Right cardiac atrium (tissue), 5 donors: Measurements from ENCODE around the gene PECR. TPM values are rescaled to one million over a fixed set of nuclear protein-coding genes. Genes with fewer than 3 reads are reported as not detected.
"Not testable (repeated sequence)": the region's sequence is repeated elsewhere in the genome, so short reads cannot be mapped to it uniquely, and the experiment has no call there.

Source experiments
- ATAC-seq, 2 donors: fragments of 200-7000 bp; cut with Tn5 transposase; one replicate each; pipeline versions ENCODE4 v1.8.0 to v1.9.1; 2020; ENCODE audit warnings: moderate library complexity in 2 of 2, mild to moderate bottlenecking in 1 of 2
- DNase-seq, 3 donors: peaks; one replicate each; pipeline ENCODE4 v3.0.0-alpha.2; 2020
- H3K27ac ChIP-seq: one replicate; pipeline ENCODE4 v1.5.1; 2013; ENCODE audit warnings: mild to moderate bottlenecking, low read length, control low read depth, moderate library complexity
- H3K27me3 ChIP-seq: one replicate; pipeline ENCODE4 v1.6.1; 2013; ENCODE audit not compliant: control insufficient read depth, insufficient read depth
- H3K4me1 ChIP-seq: one replicate; pipeline ENCODE4 v1.6.1; 2013; ENCODE audit warnings: low read length; ENCODE audit not compliant: control insufficient read depth, insufficient read depth
- H3K4me3 ChIP-seq: one replicate; pipeline ENCODE4 v1.5.1; 2013; ENCODE audit warnings: low read length, control low read depth
- H3K9me3 ChIP-seq: one replicate; pipeline ENCODE4 v1.6.1; 2013; ENCODE audit warnings: low read length; ENCODE audit not compliant: control insufficient read depth
- WGBS: extraction: QIAGEN DNeasy Blood & Tissue Kit; methylation state at CpG from one replicate; pipeline ENCODE4 v1.1.7; 2013; 5-methylcytosine and 5-hydroxymethylcytosine counted together
- intact Hi-C, 4 donors: fragments of 100-400 bp; cut with DNase I; formaldehyde crosslinking; loops; one replicate each; pipeline versions ENCODE4 v1.11.0 to v1.14.0; 2022 to 2023
- polyA plus RNA-seq: library from polyadenylated mRNA; stranded (reverse); fragments of 200-250 nt; gene quantifications from one replicate; pipeline ENCODE4 v1.2.3, GENCODE V29; 2013
- total RNA-seq, 4 donors: library from RNA; stranded (reverse); fragmentation: NEBNext Ultra II Directional; extraction: Animal tissue kit (Norgen Biotek cat#: 25700); gene quantifications; one replicate each; pipeline ENCODE4 v1.2.1, GENCODE V29; 2021
- donor health status: healthy with polysubstance abuse.
- donor health status: DM: no; HTN: yes; CAD: no.
- donor health status: DM: no; HTN: no; CAD: no.
- donor health status: DM: no; HTN: yes; CAD: no; lungs with severe emphysema.
- donor health status: DM: yes; HTN: yes; CAD: no.

PECR gene
- total and polyA plus RNA-seq, 5 donors = 2.9 to 7.9 (median 5.3) TPM

GRCh38 chr2:216082117-216082711 is 605 bp upstream of the PECR start:
- H3K27me3 ChIP-seq = no peaks in the 10 kb centered on the region
- DNase-seq (peak in 1 of 3 donors; percentile 48), ATAC-seq (peak; percentile 46 to 57)
- H3K4me3 ChIP-seq = peak overlapping the region; percentile 58
- H3K4me1 ChIP-seq = no peaks in the 10 kb centered on the region
- H3K9me3 ChIP-seq = no peaks in the 10 kb centered on the region
- 13% methylated on average over 22 of the region's 22 CpGs for WGBS
- no peak overlapping the region for H3K27ac ChIP-seq
- intact Hi-C loops = no loop called here

- Histone ChIP-seq H3K4me3 (peak overlapping the region; percentile 58), H3K9me3 (no peaks in the 10 kb centered on the region), H3K27ac (no peak overlapping the region), H3K27me3 (no peaks in the 10 kb centered on the region), H3K4me1 (no peaks in the 10 kb centered on the region)
- 31% methylated on average over 1 of the region's 1 CpG for WGBS
- intact Hi-C loops = no loop called here
- ATAC-seq = no peak
- DNase-seq = no peak
Measured at GRCh38 chr2:216081012-216081411, 597 bp downstream of the PECR start.

GRCh38 chr2:216080048-216080447 is 1.6 kb downstream of the PECR start:
- H3K9me3 ChIP-seq, H3K27me3 ChIP-seq, H3K4me1 ChIP-seq, ATAC-seq, H3K27ac ChIP-seq, H3K4me3 ChIP-seq, intact Hi-C loops, DNase-seq: not testable (repeated sequence)
- 99% methylated on average over 10 of the region's 10 CpGs for WGBS

- Histone ChIP-seq H3K27me3 (no peaks in the 10 kb centered on the region), H3K27ac (no peak overlapping the region), H3K4me1 (no peaks in the 10 kb centered on the region), H3K9me3 (no peaks in the 10 kb centered on the region), H3K4me3 (no peak overlapping the region)
- DNase-seq = no peak
- WGBS = 60% methylated on average over 1 of the region's 1 CpG
- ATAC-seq = no peak
- intact Hi-C loops = no loop called here
Measured at GRCh38 chr2:216078776-216079175, 2.8 kb downstream of the PECR start.

- H3K4me3 ChIP-seq = no peak overlapping the region
- intact Hi-C loops = no loop called here
- no peaks in the 10 kb centered on the region for H3K4me1 ChIP-seq
- WGBS = 89% methylated on average over 6 of the region's 6 CpGs
- ATAC-seq (no peak), DNase-seq (no peak)
- H3K27me3 ChIP-seq = no peaks in the 10 kb centered on the region
- no peak overlapping the region for H3K27ac ChIP-seq
- H3K9me3 ChIP-seq = no peaks in the 10 kb centered on the region
Measured at GRCh38 chr2:216075510-216076485, 5.8 kb downstream of the PECR start.

- no peaks in the 10 kb centered on the region for H3K27me3 ChIP-seq
- 91% methylated on average over 1 of the region's 1 CpG for WGBS
- no peak for ATAC-seq
- no peak overlapping the region for H3K27ac ChIP-seq
- H3K9me3 ChIP-seq = no peaks in the 10 kb centered on the region
- intact Hi-C loops = no loop called here
- no peak overlapping the region for H3K4me3 ChIP-seq
- H3K4me1 ChIP-seq = no peaks in the 10 kb centered on the region
- no peak for DNase-seq
Measured at GRCh38 chr2:216074794-216075193, 6.8 kb downstream of the PECR start.

- Histone ChIP-seq H3K27ac (no peak overlapping the region), H3K4me3 (no peak overlapping the region), H3K9me3 (no peaks in the 10 kb centered on the region), H3K27me3 (no peaks in the 10 kb centered on the region), H3K4me1 (no peaks in the 10 kb centered on the region)
- intact Hi-C loops = no loop called here
- no peak for DNase-seq
- WGBS = 52% methylated on average over 1 of the region's 1 CpG
- ATAC-seq = no peak
Measured at GRCh38 chr2:216074380-216074779, 7.2 kb downstream of the PECR start.

- no peaks in the 10 kb centered on the region for H3K27me3 ChIP-seq
- H3K27ac ChIP-seq = no peak overlapping the region
- ATAC-seq (no peak), DNase-seq (no peak)
- no peak overlapping the region for H3K4me3 ChIP-seq
- H3K4me1 ChIP-seq = no peaks in the 10 kb centered on the region
- intact Hi-C loops = no loop called here
- H3K9me3 ChIP-seq = no peaks in the 10 kb centered on the region
Measured at GRCh38 chr2:216073773-216074172, 7.8 kb downstream of the PECR start.

- Histone ChIP-seq H3K4me3 (no peak overlapping the region), H3K9me3 (no peaks in the 10 kb centered on the region), H3K27me3 (no peaks in the 10 kb centered on the region), H3K27ac (no peak overlapping the region), H3K4me1 (no peaks in the 10 kb centered on the region)
- ATAC-seq = no peak
- intact Hi-C loops = no loop called here
- DNase-seq = no peak
Measured at GRCh38 chr2:216072473-216072872, 9.1 kb downstream of the PECR start.

GRCh38 chr2:216071111-216071851 is 10.3 kb downstream of the PECR start:
- Histone ChIP-seq H3K4me3 (no peak overlapping the region), H3K9me3 (no peaks in the 10 kb centered on the region), H3K27ac (no peak overlapping the region), H3K4me1 (no peaks in the 10 kb centered on the region), H3K27me3 (no peaks in the 10 kb centered on the region)
- WGBS = 85% methylated on average over 12 of the region's 12 CpGs
- intact Hi-C loops = no loop called here
- DNase-seq = no peak
- no peak for ATAC-seq

GRCh38 chr2:216070195-216070594 is 11.4 kb downstream of the PECR start:
- no peaks in the 10 kb centered on the region for H3K27me3 ChIP-seq
- intact Hi-C loops = no loop called here
- no peak overlapping the region for H3K27ac ChIP-seq
- ATAC-seq (no peak), DNase-seq (no peak)
- no peaks in the 10 kb centered on the region for H3K4me1 ChIP-seq
- H3K4me3 ChIP-seq = no peak overlapping the region
- 83% methylated on average over 6 of the region's 6 CpGs for WGBS
- H3K9me3 ChIP-seq = no peaks in the 10 kb centered on the region
